Inflammatory macrophage treated with lipopolysaccharide for 1 hour (primary cell): ENCODE measurements around the gene CREM.

Source experiments
- DNase-seq, 2 donors: peaks; one replicate each; pipeline ENCODE4 v3.0.0-alpha.2; 2020 to 2022

Gene CREM

DNA sequence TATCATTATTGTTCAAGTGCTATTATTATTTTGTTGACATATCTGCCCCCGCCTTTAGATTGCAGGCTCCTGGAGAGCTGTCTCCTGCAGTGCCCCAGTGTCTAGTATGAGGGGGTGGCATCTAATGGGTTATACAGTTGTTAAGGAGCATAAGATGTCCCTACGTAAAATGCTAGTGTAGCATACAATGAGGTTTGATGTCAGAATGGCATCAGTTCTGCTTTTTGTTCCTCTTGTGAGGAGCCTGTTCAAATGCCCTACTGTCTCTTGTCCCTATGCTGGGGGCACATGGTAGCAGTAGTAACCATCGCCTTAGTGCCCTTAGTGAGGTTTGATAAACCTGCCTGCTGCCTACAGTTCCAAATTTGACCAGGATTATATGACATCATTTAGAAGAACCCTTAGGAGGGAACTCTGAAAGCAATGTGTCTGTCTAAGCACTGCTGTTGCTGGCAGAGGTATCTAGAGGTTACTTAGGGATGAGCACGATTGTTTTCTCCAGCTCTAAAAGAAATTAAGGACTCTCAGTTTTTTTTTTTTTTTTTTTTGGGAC, 9.7 kb downstream of the CREM start:
- peak; percentile 6 for DNase-seq

DNA sequence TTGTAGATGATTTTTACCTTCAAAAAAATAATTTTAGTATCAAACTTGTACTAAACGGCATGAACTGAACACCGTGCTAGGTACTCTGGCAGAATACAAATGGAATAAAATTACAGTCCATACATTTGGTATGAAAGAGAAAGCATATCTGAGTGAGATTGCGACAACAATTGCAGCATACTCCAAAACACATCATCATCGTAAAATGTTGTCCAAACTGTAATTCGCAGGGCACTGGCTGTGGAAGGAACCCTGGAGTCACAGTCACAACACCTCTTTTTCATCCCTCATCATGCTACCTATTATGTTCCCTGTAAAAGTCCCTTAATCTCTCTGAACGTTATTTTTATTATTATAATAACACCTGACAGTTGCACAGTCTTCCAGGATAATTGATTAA, 13.5 kb downstream of the CREM start:
- DNase-seq = no peak

DNA sequence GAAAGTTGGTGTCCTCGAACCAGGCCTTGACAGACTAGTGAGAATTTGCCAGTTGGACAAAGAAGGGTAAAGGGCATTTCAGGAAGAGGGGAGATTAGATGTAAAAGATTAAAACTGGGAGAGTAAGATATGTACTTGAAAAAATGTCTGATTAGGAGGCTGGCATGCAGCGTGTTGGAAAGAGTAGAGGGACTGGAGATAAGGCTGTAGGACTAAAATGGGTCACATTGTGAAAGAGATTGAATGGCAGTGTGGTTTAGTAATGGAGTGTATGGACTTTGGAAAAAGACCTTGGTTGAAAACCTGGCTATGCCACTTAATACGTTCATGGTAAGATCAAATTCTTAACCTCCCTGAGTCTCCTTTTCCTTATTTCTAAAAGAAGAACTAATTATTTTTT, 14.1 kb downstream of the CREM start:
- DNase-seq = no peak

DNA sequence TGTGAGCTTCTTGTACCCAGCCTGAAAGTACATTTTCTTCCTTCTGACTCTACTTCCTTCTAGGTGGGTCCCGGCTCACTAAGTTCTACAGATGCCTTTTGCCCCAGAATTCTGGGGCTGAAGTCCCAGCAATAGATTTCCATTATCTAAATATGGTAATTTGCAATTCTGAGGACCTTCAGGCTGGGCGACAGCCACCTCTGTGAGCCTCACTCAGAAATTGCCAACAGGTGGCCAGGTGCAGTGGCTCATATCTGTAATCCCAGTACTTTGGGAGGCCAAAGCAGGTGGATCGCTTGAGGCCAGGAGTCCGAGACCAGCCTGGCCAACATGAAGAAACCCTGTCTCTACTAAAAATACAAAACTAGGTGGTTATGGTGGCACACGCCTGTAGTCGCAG, 23.7 kb downstream of the CREM start:
- no peak for DNase-seq

DNA sequence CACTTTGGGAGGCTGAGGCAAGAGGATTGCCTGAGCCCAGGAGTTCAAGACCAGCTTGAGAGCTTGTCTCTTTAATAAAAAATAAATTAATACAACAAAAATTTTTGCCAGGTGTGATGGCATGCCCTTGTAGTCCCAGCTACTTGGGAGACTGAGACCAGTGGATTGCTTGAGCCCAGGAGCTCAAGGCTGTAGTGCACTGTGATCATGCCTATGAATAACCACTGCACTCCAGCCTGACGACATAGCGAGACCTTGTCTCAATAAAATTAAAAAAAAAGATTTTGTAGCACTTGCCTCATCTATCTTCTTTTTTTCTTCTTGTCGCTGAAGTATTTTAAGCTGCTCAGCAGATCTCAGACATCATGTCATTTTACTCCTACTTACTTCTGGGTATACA, 26.3 kb downstream of the CREM start:
- no peak for DNase-seq

DNA sequence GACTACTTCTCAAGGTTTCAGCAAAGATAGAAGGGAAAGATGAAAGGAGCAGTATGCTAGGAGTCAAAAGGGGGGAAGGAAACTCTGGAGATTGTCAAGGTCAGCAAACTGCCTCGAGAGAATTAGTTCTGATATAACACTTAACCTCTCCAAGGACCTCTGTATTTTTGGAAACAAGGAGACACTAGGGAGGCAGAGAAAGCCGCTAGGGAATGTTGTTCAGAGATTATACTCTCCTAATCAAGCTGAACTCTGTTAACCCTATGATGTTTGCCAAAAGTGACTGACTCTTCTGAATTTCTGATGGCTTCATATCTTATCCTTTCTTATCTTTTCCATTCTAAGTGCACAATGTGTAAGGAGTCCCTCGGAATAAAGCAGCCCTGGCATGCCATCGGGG, 27.1 kb downstream of the CREM start:
- no peak for DNase-seq

DNA sequence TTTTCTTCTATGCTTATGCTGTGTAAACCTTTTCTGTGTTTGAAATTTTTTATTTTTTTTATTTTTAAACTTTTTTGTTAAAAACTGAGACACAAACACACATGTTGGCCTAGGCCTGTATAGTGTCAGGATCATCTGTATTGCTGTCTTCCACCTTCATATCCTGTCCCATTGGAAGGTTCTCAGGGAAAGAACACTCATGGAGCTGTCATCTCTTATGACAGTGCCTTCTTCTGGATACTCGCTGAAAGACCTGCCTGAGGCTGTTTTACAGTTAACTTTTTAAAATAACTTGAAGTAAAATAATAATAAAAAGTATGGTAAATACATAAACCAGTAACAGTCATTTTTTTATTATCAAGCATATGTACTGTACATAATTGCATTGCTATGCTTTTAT, 34.1 kb downstream of the CREM start:
- DNase-seq = no peak

DNA sequence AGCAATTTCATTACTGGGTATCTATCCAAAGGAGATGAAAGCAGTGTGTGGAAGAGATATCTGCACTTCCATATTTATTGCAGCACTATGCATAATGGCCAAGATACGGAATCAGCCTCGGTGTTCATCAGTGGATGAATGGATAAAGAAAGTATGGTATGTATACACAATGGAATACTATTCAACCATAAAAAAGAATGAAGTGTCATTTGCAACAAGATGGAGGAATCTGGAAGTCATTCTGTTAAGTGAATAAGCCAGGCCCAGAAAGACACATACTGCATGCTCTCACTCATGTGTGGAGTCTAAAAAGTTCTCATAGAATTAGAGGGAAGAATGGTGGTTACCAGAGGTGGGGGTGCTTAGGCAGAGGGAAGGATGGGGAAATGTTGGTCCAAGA, 35.3 kb downstream of the CREM start:
- DNase-seq = no peak

DNA sequence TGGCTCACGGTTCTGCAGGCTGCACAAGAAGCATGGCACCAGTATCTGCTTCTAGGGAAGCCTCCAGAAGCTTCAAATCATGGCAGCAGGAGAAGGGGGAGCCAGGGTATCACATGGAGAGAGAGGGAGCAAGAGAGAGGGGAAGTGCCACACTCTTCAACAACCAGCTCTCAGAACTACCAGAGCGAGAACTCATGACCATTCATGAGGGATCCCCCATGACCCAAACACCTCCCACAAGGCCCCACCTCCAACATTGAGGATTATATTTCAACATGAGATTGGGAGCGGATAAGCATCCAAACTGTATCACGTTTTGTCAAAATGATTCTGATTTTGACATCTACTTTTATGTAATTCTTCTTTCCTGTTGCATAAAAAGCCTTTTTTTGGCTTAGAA, 38.5 kb downstream of the CREM start:
- DNase-seq = peak; percentile 31 to 54

DNA sequence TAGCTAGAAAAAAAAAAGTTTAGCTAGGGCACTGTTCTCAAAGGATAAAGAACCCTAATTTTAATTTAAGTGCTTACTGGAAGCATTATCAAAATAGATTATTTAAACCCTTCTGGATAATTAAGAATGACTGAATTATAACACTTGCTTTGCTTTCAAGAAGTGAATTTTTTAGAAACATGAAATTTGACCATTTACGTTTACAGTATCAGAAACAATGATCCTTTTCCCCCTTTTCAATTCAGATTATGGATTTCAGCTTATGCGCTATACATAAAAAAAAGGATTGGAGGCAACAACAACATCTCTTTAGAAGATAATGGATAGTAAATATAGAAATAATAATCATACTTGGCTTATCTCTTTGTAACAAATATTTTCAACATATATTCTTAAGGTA, 39.2 kb downstream of the CREM start:
- no peak for DNase-seq

DNA sequence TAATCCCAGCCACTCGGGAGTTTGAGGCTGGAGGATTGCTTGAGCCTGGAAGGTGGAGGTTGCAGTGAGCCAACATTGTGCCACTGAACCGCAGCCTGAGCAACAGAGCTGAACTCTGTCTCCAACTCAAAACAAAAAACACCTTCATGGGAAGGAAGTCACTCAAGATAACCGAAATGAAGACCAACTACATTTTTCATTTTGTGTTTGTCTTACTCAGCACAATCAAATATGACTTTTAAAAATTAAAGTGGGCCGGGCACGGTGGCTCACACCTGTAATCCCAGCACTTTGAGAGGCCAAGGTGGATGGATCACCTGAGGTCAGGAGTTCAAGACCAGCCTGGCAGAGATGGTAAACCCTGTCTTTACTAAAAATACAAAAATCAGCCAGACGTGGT, 40.0 kb downstream of the CREM start:
- no peak for DNase-seq

DNA sequence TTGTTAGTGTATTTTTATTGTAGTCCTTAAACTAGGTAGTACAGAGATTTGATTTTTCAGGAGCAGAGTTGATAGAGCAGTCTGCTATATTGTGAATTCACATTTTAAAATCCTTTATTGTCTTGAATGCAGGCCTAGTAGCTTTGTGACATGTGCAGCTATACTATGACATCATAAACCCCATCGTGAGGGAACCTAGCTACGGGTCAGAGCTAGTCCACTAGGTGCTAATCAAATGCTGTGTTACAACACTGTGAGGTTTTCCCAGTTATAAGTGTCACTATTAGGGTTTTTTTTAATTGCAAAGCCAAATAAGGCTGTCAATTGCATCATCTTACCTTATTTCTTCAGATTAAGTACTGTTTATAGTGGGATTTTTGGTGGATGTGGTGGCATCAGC, 40.7 kb downstream of the CREM start:
- DNase-seq = no peak

DNA sequence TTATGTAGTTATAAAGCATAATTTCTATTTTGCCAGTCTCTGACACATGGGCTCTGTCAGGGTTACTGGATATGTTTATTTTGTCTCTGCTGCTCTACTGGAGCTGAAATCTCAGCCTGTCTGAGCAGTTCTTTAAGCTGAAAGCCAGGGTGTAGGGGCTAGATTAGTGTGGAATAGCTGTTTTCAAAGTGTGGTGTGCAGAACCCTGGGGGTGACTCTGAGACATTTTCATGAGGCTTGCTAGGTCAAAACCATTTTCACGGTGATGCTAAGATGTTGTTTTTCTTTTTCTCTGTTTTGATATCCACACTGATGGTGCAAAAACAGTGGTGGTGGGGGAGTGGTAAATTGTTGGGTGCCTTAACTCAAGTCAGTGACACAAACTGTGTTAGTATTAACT, 45.5 kb downstream of the CREM start:
- no peak for DNase-seq

DNA sequence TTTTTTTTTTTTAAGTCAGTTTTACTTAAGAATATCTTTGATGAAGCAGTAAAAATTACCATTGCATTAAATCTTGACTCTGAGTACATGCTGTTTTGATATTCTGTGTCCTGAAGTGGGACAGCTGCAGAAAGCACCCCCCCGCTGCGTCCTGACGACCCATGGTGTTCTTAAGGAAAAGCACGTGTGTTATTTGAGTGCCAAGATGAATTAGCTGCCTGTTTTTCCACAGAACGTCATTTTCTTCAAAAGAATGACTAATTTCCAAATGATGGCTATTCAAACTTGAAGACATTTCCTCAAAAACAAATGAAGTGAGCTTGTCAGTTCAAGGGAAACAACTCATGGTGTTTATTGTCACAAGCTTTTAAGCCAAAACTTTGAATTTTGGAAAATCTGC, 45.9 kb downstream of the CREM start:
- DNase-seq = no peak

DNA sequence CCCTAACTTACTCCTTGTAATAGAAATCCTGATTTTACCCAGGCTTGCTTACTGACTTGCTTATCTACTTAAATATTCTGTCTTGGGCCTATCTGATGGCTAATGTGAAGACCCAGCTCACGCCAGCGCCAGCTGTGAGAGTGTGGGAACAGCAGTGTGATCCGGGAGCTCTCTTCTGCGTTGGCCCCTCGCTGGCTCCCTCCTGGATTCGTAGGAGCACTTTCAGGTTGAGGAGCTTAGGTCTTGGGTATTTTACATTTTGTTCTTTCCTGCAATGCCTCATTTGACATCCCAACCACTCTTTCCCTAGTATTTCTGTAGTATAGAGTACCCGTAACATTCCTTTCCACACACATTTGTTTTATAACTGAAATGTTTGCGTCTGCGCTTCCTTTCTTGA, 51.7 kb downstream of the CREM start:
- DNase-seq = no peak

DNA sequence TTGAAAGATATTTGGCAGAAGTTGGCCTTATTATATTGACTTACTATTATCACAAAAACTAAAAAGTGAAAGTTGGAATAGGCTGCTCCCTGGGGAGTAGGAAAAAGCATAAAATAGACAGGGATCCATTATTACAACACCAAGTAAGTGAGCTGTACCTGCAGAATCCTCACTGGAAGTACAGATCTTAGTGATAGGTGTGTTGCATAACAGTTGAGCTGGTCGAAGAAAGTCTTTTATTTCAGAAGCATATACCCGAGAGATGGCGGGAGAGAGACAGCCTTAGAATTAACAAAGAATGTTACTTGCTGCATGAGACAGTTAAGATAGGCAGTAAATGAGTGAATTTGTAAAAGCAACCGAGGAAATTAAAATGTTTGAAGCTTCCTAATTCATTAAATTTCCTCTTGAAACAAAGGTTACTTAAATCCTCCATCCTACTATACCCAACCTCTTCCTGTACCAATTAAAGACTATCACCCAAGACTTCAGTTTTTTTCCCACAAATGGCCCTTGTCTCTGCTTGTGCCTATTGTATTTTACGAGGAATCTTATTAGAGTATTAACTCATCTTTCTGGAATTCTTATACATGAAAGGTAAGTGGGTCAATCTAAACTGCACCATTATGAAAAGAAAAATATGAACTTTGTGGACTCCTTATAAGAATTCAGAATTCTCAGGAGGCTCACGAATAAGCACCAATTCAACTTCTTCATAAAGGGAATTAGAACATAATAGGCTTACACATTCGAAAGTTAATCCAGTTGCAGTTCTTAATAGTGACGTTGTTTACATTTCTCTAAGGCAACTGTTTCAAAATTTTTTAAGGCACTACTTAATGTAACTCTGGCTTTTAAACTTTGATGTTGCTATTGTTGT, 56.2 kb downstream of the CREM start:
- DNase-seq = no peak

DNA sequence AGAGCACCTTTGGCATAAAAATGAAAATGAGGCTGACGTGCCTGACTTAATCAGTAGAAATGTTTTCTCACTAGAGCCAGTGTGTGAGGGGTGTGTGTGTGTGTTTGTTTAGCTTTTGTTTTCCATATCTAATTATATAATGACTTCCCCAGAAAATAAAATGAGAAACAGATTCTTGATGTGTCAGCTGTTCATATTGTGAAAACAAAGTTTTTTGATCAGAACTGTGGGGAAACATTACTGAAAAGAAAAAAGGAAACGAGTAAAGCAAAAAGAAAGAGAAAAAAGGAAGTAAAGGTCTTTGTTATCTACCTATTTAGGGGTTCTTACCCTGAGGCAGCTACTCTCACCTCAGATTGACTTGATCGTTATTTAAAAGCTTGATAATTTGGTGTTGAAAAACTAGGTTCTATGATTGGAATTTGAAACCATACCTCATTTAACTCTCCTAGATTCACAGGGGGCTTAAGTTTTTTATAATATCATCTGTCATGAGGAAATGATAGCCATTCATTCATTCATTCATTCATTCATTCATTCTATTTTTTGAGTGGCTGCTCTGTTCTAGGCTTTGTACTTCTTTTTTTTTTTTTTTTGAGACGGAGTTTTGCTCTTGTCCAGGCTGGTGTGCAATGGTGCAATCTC, 58.0 kb downstream of the CREM start:
- DNase-seq = no peak

DNA sequence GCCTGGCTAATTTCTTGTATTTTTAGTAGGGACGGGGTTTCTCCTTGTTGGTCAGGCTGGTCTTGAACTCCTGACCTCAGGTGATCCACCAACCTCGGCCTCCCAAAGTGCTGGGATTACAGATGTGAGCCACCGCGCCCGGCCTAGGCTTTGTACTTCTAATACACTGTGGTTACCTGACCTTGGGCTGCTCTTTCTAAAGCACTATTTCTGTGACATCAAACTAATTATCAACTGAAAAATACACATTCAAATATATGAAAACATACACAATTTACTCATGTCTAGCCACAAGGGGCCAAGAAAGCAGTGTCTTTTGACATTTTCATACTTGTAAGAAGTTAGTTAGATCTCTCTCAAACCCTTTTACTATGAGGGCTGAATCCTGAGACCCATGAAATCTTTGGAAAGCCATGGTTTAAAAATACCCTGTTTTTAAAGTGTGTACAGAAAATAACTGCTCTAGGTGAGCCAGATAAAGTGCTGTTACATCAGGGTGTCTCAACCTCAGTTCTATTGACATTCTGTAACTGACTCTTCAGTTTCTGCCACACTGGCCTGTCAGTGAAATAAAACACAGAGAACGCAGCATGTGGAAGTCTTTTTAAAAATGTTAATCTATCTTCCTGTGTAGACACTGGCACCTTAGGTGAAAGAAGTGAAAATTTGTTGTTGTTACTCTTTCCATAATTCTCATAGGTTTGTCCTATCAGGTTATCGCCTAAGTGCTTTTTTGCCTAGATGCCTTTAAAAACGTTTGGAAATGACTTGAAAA, 58.8 kb downstream of the CREM start:
- DNase-seq = no peak

DNA sequence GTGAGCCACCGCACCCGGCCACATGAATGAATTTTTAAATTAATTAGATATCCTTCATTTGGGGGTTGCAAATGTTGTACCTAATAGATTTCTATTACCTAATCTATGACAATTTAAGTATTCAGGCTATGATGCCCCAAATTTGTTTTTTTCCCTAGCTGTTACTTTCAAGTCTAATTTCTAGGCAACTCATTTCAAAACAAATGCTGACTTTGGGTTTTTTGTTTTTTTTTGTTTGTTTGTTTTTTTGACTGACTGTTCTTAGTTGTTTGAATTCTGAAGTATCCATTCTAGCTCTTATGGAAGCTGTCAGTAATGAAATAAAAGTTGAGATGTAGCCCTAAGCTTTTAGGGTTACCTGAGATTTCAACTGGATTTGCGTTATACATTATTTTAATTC, 62.3 kb downstream of the CREM start:
- no peak for DNase-seq

DNA sequence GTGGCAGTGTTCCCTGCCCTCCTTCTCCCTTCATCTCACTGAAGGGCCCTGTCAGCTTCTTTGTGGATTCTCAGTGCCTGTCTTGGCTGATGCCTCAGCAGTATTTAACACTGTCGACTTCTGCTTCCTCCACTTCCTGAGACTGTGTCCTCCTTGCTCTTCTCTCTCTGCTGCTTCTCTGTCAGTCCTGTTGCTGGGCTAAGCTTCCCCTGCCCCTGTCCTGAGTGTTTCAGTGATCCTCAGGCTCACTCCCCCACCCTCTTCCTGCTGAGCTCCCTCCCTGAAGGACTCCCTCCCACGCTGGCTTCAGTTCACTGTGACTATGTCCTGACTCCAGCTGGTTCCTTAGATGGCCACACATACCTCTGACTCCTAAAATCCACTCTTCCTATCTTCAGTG, 64.9 kb downstream of the CREM start:
- DNase-seq = peak; percentile 63 to 74

DNA sequence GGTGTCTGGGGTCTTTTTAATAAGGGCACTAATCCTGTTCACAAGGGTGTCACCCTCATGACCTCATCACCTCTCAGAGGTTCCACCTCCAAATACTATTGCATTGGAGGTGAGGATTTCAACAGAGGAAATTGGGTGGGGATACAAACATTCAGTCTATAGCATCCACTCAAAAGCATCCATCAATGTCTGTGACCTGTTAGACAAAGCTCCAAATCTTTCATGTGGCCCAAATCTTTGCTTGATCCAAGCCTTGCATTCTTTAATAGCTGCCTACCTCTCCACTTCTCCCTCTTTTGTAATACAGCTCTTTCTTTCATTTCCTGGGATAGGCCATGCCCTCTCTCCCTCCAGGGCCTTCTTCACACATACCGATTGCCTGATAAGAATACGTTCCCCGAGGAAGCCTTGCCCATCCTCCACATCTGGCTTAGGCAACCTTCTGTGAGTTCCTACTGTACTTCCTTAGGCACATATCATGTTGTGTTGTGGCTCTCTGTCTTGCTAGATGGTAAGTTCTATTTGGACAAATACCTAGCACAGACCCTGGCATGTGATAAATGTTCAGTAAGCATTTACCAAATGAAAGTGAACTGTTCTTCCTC, 66.1 kb downstream of the CREM start:
- DNase-seq = peak in 1 of 2 donors; percentile 10

DNA sequence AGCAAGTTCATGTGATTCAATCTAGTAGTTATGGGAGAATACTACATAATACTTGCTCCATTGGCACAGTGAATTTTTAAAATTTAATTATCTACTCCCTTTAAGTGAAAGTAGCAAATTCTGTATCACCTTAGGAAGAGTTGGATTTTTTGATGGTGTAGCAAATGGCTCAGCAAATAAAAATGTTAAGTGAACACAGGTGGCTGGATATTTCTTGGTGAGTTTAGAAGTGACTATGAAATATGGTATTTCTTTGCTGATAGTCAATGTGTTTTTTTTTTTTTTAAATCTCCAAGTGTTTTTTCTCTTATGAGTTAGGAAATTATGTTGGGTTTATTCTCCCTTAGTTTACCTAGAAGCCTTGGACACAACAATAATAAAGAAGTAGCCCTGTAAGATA, 67.8 kb downstream of the CREM start:
- DNase-seq = no peak

DNA sequence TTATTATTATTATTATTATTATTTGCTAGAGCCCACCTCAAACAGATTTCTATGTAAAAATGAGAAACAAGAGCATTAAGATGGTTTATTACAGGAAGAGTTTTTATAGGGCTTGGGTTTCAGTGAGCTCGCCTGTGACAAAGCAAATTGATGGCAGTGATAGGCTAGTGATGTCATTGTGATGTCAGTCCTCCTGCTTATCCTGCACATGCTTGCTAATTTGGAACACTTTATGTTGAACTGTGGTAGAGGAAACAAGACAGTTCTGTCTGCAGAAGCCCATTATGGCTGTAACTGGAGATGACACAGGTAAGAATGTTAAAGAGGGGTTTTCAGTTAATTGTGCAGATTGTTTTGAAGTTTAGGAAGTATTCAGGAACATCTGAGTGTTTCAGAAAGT, 68.3 kb downstream of the CREM start:
- peak in 1 of 2 donors; percentile 37 for DNase-seq
